HG03175 (cell line): Measurements from ENCODE around the gene PAX5.

Source experiments
- ATAC-seq: cut with Tn5 transposase; IDR thresholded peaks from one replicate; pipeline ENCODE4 v1.9.1; 2021; ENCODE audit warnings: mild to moderate bottlenecking, moderate library complexity; ENCODE audit not compliant: unreplicated experiment

Gene PAX5

DNA sequence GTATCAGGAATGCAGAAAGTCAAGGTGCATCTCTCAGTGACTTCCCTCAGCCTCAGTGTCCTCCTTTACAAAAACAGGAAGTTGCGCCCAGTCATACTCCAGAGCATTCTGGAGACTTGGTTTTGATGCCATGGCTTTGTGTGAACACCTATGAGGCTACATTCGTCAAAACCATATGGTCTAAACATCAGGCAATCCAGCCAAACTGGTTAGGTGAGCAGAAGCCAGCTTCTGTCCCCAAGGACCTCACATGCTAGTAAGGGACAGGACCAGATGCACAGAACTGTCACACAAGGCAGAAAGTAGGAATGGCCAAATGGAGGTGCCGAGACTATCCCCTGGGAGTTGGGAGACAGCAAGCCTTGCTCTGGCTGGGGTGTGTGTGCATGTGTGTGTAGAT is 244.2 kb downstream of the PAX5 start:
- no peak for ATAC-seq

DNA sequence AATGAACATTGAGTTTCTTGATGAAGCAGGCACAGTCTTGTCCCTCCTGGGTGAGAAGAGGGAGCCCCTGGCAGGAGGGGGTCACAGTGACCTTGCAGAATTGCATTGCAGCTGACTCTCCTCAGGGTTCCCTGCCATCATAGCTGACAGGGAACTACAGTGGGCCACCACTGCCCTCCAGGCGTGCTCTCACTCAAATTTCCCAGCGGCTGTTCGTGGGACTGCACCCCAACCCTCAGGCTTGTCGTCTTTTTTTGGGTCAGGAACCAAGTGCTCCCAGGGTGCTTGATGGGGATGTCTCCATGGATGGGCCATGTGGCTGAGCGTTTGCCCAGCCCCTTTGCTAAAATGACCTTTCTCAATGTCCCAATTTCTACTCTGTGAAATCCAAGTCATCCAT is 245.5 kb downstream of the PAX5 start:
- no peak for ATAC-seq

DNA sequence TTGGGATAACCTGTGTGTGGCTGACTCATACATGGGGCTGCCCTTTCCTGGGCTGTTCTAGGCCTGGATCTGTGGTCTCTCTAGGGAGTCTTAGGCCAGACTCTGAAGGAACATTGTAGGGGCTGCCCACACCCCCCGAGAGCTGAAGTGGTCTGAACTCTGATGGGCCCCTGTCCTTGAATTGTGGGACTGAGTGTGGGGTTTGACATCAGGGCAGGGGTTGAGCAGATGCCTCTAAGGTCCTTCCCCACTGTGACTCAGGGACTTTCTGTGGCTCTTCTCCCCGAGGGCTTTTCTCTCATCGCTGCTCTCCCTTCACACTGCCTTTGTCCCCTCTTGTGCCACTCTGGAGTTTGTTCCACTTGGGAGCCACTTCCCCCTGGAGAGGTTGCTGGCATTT is 246.4 kb downstream of the PAX5 start:
- no peak for ATAC-seq
